ENCODE measurements around the gene TGFBRAP1. TPM values are rescaled to one million over a fixed set of nuclear protein-coding genes. Genes with fewer than 3 reads are reported as not detected.

The TGFBRAP1 gene
- total and polyA plus RNA-seq, 2 experiments from 2014 or later = 8.5 to 11.3 TPM

- Histone ChIP-seq H3K4me3 (no peak overlapping the region), H3K4me1 (ENCODE audit: insufficient read depth) (no peaks in the 10 kb centered on the region)
- WGBS, 2 experiments (ENCODE audit: low coverage in 1 of 2, low lambda C conversion rate in 2 of 2, missing lambda C conversion rate in 2 of 2) = 89 to 91% methylated on average over 7 of the region's 7 CpGs
Measured at GRCh38 chr2:105296017-105296611, 33.4 kb downstream of the TGFBRAP1 start.

GRCh38 chr2:105294844-105295481, 34.6 kb downstream of the TGFBRAP1 start:
- Histone ChIP-seq H3K27me3 (replicated peaks; ENCODE audit: insufficient read depth) (no peaks in the 10 kb centered on the region), H3K9me2 (ENCODE audit: insufficient read depth) (no peaks in the 10 kb centered on the region), H4K20me1 (ENCODE audit: insufficient read depth) (no peaks in the 10 kb centered on the region), H3K4me2 (ENCODE audit: unreplicated experiment) (no peak overlapping the region), H3F3A (ENCODE audit: insufficient read depth) (no peaks in the 10 kb centered on the region), H3K9me3 (ENCODE audit: low read depth) (no peaks in the 10 kb centered on the region), H3K79me2 (ENCODE audit: insufficient read depth) (0 out of 2 replicates have a peak, but pooled peaks cover 5% of the 10 kb centered on the region), H3K36me3 (ENCODE audit: low read depth) (peaks cover 9% of the 10 kb centered on the region; the same call in 1 of the 2 replicates), H3K27ac (no peak overlapping the region), H3K4me1 (ENCODE audit: insufficient read depth) (no peaks in the 10 kb centered on the region), H2AFZ (0 out of 2 replicates have a peak overlapping the region, but pooled peaks have one; percentile 37), H3K9ac (no peak overlapping the region), H3K4me3 (no peak overlapping the region)
- no peak for TF ChIP-seq EZH2phosphoT487 (IDR thresholded peaks at IDR 0.05; ENCODE audit: insufficient read depth, low read depth)
- no peak for TF ChIP-seq EZH2 (IDR thresholded peaks at IDR 0.05; ENCODE audit: insufficient read depth, poor library complexity, severe bottlenecking)
- 37 to 42% methylated on average over 5 of the region's 5 CpGs for WGBS, 2 experiments (ENCODE audit: low coverage in 1 of 2, low lambda C conversion rate in 2 of 2, missing lambda C conversion rate in 2 of 2)
- DNase-seq = peak; percentile 77
- in situ Hi-C loops (cut with MboI) = loop anchor here (10.0 kb wide), 1 partner anchor 180 kb away; no protein-coding TSS in a partner anchor

More at GRCh38 chr2:105296017-105296611, 33.4 kb downstream of the TGFBRAP1 start:
- Histone ChIP-seq H3K9ac (no peak overlapping the region), H3K27me3 (replicated peaks; ENCODE audit: insufficient read depth) (no peaks in the 10 kb centered on the region), H3K9me2 (ENCODE audit: insufficient read depth) (no peaks in the 10 kb centered on the region), H3K4me2 (ENCODE audit: unreplicated experiment) (no peak overlapping the region), H3K9me3 (ENCODE audit: low read depth) (no peaks in the 10 kb centered on the region), H3K79me2 (ENCODE audit: insufficient read depth) (0 out of 2 replicates have a peak, but pooled peaks cover 7% of the 10 kb centered on the region), H3K36me3 (ENCODE audit: low read depth) (peaks cover 4% of the 10 kb centered on the region; the same call in 1 of the 2 replicates), H4K20me1 (ENCODE audit: insufficient read depth) (no peaks in the 10 kb centered on the region), H3F3A (ENCODE audit: insufficient read depth) (no peaks in the 10 kb centered on the region), H2AFZ (no peak overlapping the region), H3K27ac (no peak overlapping the region)
- in situ Hi-C loops (cut with MboI) = loop anchor here (10.0 kb wide), 1 partner anchor 181 kb away; no protein-coding TSS in a partner anchor
- no peak for DNase-seq
- TF ChIP-seq EZH2phosphoT487 (IDR thresholded peaks at IDR 0.05; ENCODE audit: insufficient read depth, low read depth) (no peak), EZH2 (IDR thresholded peaks at IDR 0.05; ENCODE audit: insufficient read depth, poor library complexity, severe bottlenecking) (no peak)

GRCh38 chr2:105294046-105294445, 35.5 kb downstream of the TGFBRAP1 start:
- no peaks in the 10 kb centered on the region for H3K27me3 ChIP-seq (replicated peaks; ENCODE audit: insufficient read depth)
- WGBS, 2 experiments (ENCODE audit: low coverage in 1 of 2, low lambda C conversion rate in 2 of 2, missing lambda C conversion rate in 2 of 2) = 89 to 91% methylated on average over 6 of the region's 6 CpGs
- H3K4me3 ChIP-seq = no peak overlapping the region
- H2AFZ ChIP-seq = no peak overlapping the region
- no peaks in the 10 kb centered on the region for H3F3A ChIP-seq (ENCODE audit: insufficient read depth)
- H3K4me1 ChIP-seq (ENCODE audit: insufficient read depth) = no peaks in the 10 kb centered on the region
- H3K9me3 ChIP-seq (ENCODE audit: low read depth) = no peaks in the 10 kb centered on the region
- DNase-seq = no peak
- in situ Hi-C loops (cut with MboI) = loop anchor here (10.0 kb wide), 1 partner anchor 179 kb away; no protein-coding TSS in a partner anchor
- no peaks in the 10 kb centered on the region for H4K20me1 ChIP-seq (ENCODE audit: insufficient read depth)
- no peak overlapping the region for H3K9ac ChIP-seq
- H3K4me2 ChIP-seq (ENCODE audit: unreplicated experiment) = no peak overlapping the region
- TF ChIP-seq EZH2 (IDR thresholded peaks at IDR 0.05; ENCODE audit: insufficient read depth, poor library complexity, severe bottlenecking) (no peak), EZH2phosphoT487 (IDR thresholded peaks at IDR 0.05; ENCODE audit: insufficient read depth, low read depth) (no peak)
- H3K9me2 ChIP-seq (ENCODE audit: insufficient read depth) = no peaks in the 10 kb centered on the region
- H3K79me2 ChIP-seq (ENCODE audit: insufficient read depth) = no peaks in the 10 kb centered on the region
- H3K36me3 ChIP-seq (ENCODE audit: low read depth) = peaks cover 9% of the 10 kb centered on the region; the same call in 1 of the 2 replicates
- H3K27ac ChIP-seq = no peak overlapping the region

- in situ Hi-C loops (cut with MboI) = loop anchor here (10.0 kb wide), 1 partner anchor 177 kb away; no protein-coding TSS in a partner anchor
- no peaks in the 10 kb centered on the region for H3K9me2 ChIP-seq (ENCODE audit: insufficient read depth)
- 97 to 98% methylated on average over 2 of the region's 2 CpGs for WGBS, 2 experiments (ENCODE audit: low coverage in 1 of 2, low lambda C conversion rate in 2 of 2, missing lambda C conversion rate in 2 of 2)
- H3K36me3 ChIP-seq (ENCODE audit: low read depth) = peaks cover 9% of the 10 kb centered on the region; the same call in 1 of the 2 replicates
- H3F3A ChIP-seq (ENCODE audit: insufficient read depth) = no peaks in the 10 kb centered on the region
- H3K4me3 ChIP-seq = no peak overlapping the region
- H3K79me2 ChIP-seq (ENCODE audit: insufficient read depth) = no peaks in the 10 kb centered on the region
- H3K4me2 ChIP-seq (ENCODE audit: unreplicated experiment) = no peak overlapping the region
- H3K27ac ChIP-seq = no peak overlapping the region
- DNase-seq = no peak
- TF ChIP-seq EZH2 (IDR thresholded peaks at IDR 0.05; ENCODE audit: insufficient read depth, poor library complexity, severe bottlenecking) (no peak), EZH2phosphoT487 (IDR thresholded peaks at IDR 0.05; ENCODE audit: insufficient read depth, low read depth) (no peak)
- H3K9ac ChIP-seq = no peak overlapping the region
- no peaks in the 10 kb centered on the region for H3K27me3 ChIP-seq (replicated peaks; ENCODE audit: insufficient read depth)
- H3K9me3 ChIP-seq (ENCODE audit: low read depth) = no peaks in the 10 kb centered on the region
- H2AFZ ChIP-seq = no peak overlapping the region
- H4K20me1 ChIP-seq (ENCODE audit: insufficient read depth) = no peaks in the 10 kb centered on the region
- no peaks in the 10 kb centered on the region for H3K4me1 ChIP-seq (ENCODE audit: insufficient read depth)
Measured at GRCh38 chr2:105291981-105292380, 37.6 kb downstream of the TGFBRAP1 start.
